Measurements from ENCODE around the gene NUP42.
"Not testable (repeated sequence)": the region's sequence is repeated elsewhere in the genome, so short reads cannot be mapped to it uniquely, and the experiment has no call there.

Gene NUP42

DNA sequence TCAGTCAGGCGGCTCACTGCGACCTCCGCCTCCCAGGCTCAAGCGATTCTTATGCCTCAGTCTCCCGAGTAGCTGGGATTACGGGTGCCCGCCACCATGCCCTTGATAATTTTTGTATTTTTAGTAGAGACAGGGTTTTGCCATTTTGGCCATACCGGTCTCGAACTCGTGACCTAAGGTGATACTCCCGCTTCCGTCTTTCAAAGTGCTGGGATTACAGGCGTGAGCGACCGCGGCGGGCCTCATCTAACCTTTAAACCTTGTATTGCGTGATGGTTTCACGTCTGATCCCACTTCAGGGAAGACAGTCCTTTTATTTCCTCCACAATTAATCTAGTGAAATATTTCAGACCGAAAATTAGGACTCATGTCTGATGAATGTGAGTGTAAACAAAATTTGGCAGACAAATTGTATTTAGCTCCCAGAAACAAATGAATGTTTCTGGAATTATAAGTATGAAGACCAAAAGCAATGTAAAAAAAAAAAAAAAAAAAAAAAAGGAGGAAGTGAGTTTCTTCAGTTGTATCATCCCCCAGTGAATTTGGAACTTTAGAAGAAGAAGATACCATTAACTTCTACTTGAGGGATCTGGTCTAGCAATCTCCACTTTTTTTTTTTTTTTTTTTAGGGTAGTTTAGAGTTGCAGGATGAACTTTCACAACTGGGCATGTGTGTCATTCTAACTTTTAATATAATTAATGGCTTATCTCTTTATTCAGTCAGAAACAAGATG, 1.6 kb downstream of the NUP42 start:
- H3K4me3 ChIP-seq (ENCODE audit: low read depth, low read length) = peak overlapping the region; percentile 96
- DNase-seq (ENCODE audit: low read depth) = no peak
- TF ChIP-seq, protein P1, sequence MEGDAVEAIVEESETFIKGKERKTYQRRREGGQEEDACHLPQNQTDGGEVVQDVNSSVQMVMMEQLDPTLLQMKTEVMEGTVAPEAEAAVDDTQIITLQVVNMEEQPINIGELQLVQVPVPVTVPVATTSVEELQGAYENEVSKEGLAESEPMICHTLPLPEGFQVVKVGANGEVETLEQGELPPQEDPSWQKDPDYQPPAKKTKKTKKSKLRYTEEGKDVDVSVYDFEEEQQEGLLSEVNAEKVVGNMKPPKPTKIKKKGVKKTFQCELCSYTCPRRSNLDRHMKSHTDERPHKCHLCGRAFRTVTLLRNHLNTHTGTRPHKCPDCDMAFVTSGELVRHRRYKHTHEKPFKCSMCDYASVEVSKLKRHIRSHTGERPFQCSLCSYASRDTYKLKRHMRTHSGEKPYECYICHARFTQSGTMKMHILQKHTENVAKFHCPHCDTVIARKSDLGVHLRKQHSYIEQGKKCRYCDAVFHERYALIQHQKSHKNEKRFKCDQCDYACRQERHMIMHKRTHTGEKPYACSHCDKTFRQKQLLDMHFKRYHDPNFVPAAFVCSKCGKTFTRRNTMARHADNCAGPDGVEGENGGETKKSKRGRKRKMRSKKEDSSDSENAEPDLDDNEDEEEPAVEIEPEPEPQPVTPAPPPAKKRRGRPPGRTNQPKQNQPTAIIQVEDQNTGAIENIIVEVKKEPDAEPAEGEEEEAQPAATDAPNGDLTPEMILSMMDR (IDR thresholded peaks at IDR 0.05; ENCODE audit: insufficient read depth, low read depth, low read length, missing control alignments) = no peak

DNA sequence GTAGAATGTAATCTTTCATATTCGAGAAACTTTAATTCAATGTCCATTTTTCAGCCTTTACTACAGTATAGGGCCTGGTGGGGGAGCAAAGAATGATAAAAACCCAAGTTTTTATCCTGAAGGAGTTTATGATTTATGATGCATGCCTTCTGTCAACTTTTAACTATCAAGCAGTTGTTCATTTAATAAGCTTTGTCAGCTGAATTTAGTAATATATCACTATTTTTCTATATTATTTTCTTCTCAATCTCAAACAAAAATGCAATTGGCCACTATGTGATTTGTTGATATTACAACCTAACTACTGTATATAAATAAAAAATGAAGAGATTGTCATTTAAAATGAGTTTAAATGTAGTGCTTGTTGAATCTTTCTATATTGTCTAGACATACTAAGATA, 2.4 kb downstream of the NUP42 start:
- peak overlapping the region; percentile 96; the same call in 1 of the 2 replicates for H3K4me3 ChIP-seq (ENCODE audit: low read depth, low read length)
- TF ChIP-seq, protein P1 (IDR thresholded peaks at IDR 0.05; ENCODE audit: insufficient read depth, low read depth, low read length, missing control alignments) = no peak
- no peak for DNase-seq (ENCODE audit: low read depth)

DNA sequence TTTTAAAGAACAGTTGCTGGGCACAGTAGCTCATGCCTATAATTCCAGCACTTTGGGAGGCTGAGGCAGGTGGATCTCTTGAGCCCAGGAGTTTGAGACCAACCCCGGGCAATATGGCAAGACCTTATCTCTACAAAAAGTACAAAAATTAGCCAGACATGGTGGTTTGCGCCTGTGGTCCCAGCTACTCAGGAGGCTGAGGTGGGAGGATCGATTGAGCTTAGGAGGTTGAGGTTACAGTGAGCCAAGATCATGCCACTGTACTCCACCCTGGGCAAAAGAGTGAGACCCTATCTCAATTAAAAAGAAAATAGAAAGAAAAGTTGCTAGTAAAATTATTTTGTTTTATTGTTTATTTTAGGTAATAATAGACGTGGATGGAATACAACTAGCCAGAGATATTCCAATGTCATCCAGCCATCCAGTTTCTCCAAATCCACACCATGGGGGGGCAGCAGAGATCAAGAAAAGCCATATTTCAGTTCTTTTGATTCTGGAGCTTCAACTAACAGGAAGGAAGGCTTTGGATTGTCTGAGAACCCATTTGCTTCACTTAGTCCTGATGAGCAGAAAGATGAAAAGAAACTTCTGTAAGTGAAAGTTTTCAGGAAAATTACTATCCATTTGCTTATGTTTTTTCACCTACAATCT, 3.0 kb downstream of the NUP42 start:
- DNase-seq (ENCODE audit: low read depth) = peak; percentile 30
- no peak overlapping the region for H3K4me3 ChIP-seq (ENCODE audit: low read depth, low read length)
- TF ChIP-seq, protein P1 (IDR thresholded peaks at IDR 0.05; ENCODE audit: insufficient read depth, low read depth, low read length, missing control alignments) = peak; percentile 34

DNA sequence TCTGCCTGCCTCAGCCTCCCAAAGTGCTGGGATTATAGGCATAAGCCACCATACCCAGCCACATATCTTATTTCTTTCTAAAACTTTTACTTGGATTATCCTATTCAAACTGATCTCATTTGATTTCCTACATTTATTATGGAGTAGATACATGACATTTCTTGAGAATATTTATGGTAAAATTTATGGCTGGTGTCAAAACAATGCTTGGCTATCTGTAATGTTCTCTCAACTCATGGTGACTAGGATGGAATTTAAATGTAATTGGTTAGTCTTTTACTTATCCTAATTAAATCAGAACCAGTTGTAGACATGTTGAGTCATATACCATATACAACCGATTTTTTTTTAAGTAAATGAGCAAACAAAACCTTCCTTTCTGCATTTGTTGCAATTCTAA, 4.1 kb downstream of the NUP42 start:
- no peak for DNase-seq (ENCODE audit: low read depth)
- TF ChIP-seq, protein P1 (IDR thresholded peaks at IDR 0.05; ENCODE audit: insufficient read depth, low read depth, low read length, missing control alignments) = no peak
- H3K4me3 ChIP-seq (ENCODE audit: low read depth, low read length) = no peak overlapping the region

DNA sequence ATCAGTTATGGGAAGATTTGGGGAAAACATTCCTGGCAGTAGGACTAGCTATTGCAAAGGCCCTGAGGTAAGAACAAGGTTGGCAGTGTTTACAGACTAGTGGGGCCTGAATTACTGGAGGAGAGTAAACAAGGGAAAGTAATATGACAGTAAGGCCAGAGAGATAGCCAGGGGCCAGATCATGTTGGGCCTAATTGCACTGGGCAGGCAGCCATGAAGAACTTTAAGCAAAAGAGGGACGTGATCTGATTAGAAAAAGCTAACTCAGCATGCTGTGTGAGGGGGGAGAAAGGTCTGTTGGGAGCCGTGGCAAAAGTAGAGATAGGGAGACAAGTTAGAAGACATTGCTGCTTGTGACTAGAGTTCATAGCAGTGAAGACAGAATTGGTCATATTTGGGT, 9.2 kb downstream of the NUP42 start:
- TF ChIP-seq, protein P1 (IDR thresholded peaks at IDR 0.05; ENCODE audit: insufficient read depth, low read depth, low read length, missing control alignments) = no peak
- H3K4me3 ChIP-seq (ENCODE audit: low read depth, low read length) = no peak overlapping the region
- DNase-seq (ENCODE audit: low read depth) = no peak

DNA sequence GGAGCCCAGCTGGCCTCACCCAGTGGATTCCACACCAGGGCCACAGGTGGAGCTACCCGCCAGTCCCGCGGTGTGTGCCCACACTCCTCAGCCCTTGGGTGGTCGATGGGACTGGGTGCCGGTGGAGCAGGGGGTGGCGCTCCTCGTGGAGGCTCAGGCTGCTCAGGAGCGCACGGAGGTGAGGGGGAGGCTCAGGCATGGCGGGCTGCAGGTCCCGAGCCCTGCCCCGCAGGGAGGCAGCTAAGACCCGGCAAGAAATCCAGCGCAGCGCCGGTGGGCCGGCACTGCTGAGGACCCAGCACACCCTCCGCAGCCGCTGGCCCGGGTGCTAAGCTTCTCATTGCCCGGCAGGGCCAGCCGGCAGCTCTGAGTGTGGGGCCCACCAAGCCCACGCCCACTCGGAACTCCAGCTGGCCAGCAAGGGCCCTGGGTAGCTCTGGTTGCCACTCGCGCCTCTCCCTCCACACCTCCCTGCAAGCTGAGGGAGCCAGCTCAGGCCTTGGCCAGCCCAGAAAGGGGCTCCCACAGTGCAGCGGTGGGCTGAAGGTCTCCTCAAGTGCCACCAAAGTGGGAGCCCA, 11.9 kb downstream of the NUP42 start:
- not testable (repeated sequence) for DNase-seq (ENCODE audit: low read depth); H3K4me3 ChIP-seq (ENCODE audit: low read depth, low read length)

DNA sequence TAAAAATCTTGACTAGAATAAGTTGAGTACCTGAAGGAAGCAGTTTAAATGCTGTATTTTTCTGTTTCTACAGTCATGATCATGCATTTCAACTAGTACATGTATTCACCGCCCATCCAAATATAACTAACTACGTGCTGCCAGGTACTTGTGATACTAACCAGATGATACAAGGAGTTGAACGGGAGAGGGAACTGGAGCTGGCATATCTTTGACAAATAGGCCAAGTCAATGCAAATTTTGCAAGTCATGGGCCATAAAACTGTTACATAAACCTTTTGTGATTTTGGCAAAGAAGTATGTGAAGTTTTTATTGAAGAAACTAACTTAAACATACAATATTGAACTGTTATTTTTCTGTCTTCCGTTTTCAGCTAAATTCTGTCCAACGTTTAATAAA, 14.5 kb downstream of the NUP42 start:
- DNase-seq (ENCODE audit: low read depth) = no peak
- no peak overlapping the region for H3K4me3 ChIP-seq (ENCODE audit: low read depth, low read length)
- TF ChIP-seq, protein P1 (IDR thresholded peaks at IDR 0.05; ENCODE audit: insufficient read depth, low read depth, low read length, missing control alignments) = no peak

DNA sequence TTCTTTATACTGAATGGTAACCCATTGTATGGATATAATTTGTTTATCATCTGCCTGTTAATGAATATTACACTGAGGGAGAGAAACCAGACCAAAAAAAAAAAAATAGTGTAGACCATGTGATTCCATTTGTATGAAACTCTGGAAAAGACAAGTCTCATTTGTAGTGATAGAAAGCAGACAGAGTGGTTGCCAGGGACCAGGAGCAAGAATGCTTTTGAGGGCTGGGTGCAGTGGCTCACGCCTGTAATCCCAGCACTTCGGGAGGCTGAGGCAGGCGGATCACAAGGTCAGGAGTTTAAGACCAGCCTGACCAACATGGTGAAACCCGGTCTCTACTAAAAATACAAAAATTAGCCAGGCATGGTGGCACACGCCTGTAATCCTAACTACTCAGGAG, 15.9 kb downstream of the NUP42 start:
- not testable (repeated sequence) for DNase-seq (ENCODE audit: low read depth); H3K4me3 ChIP-seq (ENCODE audit: low read depth, low read length)
